Kasumi-1 (cell line): Measurements from ENCODE around the gene RTF1.
"Not testable (repeated sequence)": the region's sequence is repeated elsewhere in the genome, so short reads cannot be mapped to it uniquely, and the experiment has no call there.

Source experiments
- DNase-seq, 2 experiments: peaks; one replicate each; lab custom pipeline; 2025; lab: John Stamatoyannopoulos, UW

The RTF1 gene

DNA sequence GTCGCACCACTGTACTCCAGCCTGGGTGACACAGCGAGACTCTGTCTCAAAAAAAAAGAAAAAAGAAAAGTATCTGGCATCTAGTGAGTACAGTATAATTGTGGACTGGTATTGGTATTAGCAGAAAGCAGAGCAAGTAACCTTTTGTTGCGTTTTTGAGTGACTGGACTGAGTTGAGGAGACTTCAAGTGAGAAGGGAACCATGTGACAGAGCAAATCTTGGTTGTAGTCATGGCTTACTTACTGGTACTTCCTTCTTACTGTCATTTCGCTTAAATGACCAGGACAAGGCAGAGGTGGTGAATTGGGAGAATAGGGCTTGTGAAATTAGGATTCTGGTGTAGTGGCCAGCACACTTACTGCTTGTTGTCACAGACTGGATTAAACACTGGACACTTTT lies 20.6 kb downstream of the RTF1 start:
- no peak for DNase-seq

DNA sequence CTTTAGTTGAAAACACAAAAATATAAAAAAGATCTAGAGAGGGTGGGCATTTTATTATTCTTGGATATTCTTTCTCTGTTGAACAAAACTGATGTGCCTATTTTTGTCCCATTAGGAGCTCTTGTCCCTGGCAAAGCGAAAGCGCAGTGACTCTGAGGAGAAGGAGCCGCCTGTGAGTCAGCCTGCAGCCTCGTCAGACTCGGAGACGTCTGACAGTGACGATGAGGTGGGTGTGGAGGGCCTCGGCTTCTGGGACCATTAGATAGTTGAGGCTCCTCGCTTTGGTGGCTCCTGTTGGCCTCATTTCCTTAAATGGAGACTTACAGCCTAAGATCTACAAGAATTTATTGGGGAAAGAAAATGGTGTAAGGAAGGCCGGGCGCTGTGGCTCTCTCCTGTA lies 21.3 kb downstream of the RTF1 start:
- DNase-seq: no peak

DNA sequence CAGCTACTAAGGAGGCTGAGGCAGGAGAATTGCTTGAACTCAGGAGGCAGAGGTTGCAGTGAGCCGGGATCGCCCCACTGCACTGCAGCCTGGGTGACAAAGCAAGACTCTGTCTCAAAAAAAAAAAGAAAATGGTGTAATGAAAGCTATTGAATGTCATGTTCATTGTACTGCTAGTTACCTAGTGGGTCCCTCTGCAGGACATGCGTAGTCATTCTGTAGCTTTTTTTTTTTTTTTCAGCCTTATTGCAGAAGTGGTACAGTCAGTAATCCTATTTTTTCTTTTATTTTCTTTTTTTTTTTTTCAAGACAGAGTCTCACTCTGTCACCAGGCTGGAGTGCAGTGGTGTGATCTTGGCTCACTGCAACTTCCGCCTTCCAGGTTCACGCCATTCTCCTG lies 21.9 kb downstream of the RTF1 start:
- not testable (repeated sequence) for DNase-seq

DNA sequence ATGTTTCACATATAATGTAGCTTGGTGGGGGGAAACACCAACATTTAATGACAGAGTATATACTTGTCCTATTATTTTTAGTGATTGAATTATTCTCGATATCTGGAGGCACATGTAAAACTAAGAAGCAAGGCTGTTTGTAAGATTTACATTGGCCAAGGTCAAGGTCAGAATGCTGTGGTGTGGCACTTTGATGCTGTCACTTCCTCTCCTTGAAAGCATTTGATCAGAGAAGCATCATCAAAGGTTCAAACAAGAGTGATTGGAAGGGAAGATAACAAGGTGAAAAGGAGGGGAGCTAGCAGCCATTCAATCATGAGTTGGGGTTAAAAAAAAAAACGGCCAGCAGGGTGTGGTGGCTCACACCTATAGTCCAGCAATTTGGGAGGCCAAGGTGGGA lies 26.4 kb downstream of the RTF1 start:
- no peak for DNase-seq

DNA sequence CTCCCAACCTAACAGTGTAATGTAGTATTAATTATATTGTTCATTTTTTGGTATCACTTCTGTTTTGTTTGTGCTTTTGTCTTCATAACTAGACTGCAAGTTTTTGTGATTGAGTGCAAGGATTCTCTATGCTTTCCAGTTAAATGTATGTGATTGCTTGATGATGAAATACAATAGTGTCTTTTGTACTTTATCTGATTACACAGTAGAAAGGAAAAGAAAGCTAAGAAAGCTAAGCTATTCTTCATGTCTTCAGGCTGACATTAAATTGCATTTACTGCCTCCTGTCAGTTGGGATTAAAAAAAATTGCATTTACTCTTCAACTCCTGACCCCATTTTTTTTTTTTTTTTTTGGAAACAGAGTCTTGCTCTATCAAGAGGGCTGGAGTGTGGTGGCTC lies 28.5 kb downstream of the RTF1 start:
- no peak for DNase-seq

DNA sequence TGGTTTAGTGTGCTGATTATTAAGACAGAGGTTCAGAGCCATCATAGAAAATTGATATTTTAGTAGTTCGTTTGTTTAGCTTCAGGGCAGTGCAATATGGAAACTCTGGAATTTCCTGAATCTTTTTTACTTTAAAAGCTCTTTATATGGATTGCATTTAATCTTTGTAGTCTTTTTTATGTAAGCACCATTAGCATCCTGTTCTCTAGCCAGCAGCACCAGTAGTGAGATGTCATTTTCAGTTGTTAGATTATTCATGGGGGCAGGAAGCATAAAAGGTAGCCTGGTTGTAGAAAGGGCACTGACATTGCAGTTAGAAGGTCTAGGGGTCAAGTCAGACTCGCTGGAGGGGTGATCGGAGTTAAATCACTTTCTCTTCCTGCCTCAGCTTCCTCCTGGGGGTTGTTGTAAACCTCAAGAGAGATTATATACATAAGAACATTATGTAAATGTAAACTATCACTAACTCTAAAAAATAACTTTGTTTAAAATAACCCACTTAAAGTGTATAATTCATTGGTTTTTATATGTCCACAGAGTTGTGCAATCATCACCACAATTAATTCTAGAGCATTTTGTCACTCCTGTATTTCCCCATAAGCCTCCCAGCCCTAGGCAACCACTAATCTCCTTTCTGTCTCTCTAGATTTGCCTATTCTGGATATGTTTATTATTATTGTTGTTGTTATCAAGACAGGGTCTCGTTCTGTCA lies 45.3 kb downstream of the RTF1 start:
- no peak for DNase-seq

DNA sequence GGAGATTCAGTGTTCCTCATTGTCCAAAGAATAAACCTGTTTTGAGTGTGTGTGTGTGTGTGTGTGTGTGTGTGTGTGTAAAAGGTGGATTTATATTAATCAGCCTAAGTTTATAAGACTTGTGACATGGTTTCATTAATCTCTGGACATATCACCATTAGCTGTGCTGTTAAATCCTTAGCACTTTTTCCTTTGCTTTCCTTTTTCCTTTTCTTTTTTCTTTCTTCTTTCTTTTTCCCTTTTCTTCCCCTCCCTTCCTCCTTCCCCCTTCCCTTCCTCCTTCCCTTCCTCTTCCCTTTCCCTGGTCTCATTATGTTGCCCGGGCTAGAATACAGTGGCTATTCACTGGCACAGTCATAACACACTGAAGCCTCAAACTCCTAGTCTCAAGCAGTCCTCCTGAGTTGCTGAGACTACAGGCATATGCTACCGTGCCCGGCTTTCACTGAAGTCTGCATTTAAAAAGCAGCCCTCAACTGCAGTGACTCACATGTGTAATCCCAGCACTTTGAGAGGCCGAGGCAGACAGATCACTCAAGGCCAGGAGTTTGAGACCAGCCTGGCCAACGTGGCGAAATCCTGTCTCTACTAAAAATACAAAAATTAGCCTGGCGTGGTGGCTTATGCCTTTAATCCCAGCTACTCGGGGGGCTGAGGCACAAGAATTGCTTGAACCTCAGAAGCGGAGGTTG lies 48.1 kb downstream of the RTF1 start:
- no peak for DNase-seq

DNA sequence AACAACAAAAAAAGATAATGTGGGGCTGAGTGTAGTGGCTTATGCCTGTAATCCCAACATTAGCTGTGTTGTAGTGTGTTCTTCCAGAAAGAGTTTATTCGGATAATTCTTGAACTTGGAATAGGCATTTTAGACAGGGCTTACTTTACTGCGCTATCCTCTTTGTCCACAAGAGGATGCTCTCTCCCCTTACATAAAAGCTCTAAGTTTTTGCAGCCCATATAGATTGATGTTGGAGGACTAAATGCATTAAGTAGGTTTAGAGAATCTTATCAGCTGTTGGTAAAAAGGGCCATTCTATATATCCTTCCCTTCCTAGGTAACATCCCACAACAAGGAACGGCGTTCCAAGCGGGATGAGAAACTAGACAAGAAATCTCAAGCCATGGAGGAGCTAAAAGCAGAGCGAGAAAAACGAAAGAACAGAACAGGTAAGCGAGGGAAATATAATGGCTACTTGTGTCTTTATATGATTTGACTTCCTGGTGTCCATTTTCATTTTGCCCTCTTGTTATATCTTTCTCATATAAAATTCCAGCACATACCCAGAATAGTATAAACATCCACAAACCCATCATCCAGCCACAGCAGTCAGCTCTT lies 49.0 kb downstream of the RTF1 start:
- DNase-seq: peak; percentile 49 to 65

DNA sequence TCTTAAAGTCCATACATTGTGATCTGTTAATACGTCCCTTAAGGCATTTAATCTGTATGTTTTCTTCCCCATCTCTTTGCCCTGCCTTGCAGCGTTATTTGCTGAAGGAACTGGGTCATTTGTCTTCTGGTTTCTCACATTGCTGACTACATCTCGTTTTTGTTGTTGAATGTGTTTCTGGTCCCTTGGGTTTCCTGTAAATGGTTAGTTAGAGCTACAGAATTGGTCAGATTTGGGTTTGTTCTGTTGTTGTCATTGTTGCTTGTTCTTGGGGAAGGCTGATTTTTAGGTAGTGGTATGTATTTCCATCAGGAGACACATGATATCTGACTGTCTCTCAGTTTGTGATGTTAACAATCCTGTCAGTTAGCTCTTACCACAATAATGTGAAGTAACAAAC lies 49.8 kb downstream of the RTF1 start:
- DNase-seq: no peak

DNA sequence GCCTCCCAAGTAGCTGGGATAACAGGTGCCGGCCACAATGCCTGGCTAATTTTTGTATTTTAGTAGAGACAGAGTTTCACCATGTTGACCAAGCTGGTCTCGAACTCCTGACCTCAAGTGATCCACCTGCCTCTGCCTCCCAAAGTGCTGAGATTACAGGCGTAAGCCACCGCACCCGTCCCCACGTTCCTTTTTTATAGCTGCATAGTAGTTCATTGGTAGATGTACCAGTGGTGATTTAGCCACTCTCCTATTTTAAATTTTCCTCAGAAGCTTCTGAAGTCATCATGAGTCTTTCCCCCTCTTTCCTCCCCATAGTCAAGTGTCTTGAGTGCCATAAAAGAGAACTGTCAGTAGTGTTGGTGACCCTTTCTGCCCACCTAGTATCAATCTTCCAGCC lies 52.7 kb downstream of the RTF1 start:
- not testable (repeated sequence) for DNase-seq

DNA sequence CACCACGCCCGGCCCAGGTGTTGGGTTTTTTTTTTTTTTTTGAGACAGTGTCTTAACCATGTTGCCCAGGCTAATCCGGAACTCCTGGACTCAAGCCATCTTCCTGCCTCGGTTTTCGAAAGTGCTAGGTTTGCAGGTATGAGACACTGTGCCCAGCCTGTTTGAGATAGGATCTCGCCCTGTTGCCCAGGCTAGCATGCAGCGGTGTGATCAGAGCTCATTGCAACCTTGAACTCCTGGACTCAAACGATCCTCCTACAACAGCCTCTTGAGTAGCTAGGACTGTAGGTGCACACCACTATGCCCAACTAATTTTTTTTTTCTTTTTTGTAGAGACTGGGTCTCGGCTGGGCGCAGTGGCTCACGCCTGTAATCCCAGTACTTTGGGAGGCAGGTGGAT lies 56.5 kb downstream of the RTF1 start:
- DNase-seq: no peak

DNA sequence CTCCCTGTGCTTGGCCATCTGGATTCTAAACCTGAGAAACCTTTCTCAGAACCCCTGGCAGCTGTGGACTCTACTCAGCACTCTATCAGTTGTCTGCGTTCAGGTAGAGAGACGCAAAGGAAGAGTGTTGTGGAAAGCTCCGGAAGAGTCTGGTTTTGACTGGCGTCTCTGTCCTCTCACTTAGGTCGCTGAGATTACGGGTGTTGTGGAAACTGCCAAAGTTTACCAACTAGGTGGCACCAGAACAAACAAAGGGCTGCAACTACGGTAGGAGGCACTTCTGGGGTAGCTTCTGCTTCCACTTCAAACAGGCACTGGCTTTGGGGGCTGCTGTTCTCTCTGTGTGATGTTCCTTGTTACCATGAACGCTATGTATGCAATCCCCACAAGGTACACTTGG lies 57.5 kb downstream of the RTF1 start:
- no peak for DNase-seq

DNA sequence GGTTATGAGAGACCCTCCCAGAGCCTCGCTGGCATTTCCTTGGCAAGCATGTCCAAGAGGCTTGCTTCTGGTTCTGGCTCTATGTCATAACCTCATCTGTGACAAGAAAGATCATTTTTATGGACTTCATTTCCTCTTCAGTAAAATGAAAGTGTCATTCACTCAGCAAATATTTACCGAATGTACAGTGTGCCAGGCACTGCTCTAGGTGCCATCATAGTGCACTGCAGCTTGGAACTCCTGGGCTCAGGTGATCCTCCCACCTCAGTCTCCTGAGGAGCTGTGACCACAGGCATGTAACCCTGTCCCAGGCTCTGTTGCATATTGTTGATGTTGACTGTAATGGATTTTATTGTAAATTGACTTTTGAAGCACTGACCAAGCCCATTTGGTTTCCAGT lies 58.0 kb downstream of the RTF1 start:
- DNase-seq: peak in 1 of 2 experiments; percentile 16

DNA sequence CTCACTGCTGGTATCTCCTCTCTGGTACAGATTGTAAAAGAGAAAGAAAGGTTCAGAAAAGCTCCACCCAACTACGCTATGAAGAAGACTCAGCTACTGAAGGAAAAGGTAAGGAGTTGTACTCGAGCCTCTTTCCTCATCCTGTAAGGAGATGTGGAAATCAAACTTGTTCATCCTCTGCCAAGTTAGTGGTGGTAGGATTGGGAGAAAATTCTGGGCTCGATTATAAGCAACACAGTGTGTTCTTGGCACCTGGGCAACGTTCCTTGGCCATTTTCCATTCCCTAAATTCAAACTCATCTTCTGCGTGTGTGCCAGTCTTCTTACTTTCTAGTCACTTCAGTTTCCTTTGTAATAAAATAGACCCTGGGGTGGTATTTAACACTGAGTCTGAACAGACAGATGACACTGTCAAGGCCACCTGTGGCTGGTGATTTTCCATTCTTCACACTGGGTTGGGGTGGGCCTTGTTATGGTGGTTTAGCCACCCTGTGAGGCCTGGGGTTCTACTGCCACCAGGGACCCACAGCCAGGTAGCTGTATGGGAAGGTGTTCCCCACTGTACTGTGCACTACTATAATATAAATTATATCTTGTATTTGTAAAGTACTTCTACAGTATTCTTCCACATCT lies 59.6 kb downstream of the RTF1 start:
- DNase-seq: no peak

DNA sequence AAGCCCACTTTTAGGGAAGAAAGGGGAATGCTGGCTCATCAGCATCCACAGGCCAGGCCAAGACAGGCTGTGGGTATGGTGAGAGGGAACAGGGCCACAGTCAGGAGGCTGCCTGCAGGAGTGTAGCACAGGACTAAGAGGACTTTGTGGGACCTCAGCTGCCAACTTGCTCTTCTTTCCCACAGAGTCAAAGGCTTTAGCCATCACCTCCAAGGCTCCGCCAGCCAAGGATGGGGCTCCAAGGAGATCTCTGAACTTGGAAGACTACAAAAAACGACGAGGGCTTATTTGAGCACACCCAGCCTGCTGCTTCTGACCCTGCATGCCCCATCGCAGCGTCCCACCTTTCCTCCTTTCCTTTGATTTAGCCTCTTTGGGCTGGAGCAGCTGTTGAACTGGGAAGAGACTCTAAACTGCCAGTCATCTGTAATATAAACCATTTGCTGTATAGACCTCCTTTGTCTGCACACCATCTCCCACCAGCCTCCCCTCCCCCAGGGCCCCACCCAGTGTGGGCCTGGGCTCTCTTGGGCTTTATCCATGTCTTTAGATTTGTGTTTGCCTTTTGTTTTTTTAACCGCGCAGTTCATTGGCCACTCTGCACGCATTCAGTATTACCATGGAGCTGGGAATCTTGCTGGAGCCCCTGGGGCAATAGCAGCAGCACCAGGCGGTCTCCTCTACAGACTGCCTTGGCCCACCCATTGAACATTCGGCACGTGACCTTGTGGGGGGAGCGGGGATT lies 63.7 kb downstream of the RTF1 start:
- DNase-seq: no peak

DNA sequence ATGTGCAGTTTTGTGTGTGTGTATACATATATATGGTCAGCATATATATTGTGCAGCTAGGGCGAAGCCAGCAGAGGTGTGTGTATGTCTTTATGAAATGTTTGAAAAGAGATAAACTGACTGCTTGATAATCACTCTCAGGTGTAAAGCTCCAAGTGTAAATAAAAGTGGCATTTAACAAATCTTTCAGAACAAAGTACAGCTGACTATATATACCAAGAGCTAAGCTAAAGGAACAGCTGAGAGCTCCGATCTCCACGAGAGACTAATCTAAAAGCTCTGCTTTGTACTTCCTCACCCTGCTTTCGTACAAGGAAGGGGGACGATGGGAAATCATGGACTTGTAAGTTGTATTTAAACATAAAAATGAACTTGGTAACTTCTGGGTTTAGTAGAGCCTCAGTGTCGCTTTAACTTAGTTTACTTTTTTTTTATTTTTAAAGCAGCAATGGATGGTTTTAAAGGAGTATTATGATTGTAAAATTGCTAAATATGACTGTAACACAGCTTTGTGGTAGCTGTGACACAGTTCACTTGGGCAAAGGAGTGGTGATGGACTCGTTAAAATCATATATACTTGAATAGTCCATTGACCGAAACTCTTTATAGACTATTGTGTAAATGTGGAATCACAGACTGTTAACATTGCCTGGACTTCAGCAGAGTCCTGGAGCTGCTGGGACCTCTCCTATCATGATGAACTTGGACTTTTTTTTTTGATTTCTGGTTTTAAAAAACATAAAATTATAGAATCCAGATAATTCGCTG lies 65.4 kb downstream of the RTF1 start:
- DNase-seq: no peak

DNA sequence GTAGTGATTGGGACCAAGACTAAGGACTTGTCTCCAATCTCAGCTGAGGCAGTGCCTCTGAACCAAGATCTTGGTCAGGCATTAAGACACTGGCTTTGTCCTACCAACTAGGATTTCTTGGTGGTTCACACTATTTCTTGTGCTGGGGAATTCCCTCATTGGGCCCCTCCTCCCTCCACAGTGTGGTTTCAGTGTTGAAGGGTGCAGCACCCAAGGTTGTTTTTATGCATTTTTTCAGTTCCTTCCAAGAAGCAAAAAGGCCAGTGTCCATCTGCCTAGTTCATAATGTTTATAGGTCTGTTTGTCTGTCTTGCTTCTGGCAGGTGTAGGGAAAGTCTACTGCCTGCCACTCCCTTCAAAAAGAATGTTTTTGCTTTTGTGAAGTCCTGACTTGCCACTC lies 66.2 kb downstream of the RTF1 start:
- no peak for DNase-seq

DNA sequence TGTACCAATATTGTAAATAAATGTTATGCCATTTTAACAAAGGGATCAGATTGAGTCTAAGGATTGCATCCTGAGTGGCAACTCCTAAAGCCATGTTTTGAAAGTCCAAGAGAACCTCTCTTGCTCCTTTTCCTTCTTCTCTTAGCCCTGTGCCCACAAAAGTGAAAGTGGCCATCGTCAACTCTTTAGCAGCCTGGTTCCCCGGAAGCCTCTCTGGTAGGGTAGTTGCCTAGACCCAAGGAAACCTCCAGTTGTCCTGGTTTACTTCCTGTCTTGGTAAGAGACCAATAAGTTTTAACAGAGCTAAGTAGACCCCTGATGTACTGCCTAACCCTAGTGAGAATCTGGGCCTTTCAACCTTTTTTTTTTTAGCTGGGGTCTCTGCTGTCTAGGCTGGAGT lies 66.6 kb downstream of the RTF1 start:
- DNase-seq: no peak

DNA sequence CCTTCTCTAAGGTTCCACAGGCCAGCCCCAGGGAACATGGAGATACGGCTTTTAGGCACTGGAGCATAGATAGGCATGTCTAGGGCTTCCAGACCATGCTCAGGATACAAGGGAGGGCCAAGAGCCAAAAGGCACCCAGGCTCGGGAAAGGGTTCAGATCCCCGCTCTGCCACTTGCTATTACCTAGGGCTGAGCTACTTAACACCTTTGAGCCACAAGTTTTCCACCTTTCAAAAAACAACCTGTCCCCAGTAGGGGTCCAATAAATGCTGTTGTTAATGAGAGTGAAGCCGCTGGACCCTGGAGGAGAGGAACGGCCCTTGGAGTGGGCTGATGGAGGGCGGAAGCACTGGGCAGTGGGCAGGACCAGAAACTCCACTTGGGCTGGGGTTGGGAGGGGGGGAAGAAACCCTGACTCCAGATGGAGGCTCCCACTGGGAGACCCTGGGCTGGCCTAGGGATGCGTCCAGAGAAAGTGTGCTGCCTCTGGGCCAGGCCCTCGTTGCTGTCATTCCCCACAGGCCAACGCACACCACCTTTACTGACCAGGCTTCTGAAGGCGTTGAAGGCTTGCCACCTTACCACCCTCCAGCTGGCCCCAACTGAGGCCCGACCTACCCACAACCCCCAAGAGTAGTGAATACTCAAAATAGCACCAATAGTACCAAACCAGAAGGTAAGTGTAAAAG lies 68.2 kb downstream of the RTF1 start:
- no peak for DNase-seq

DNA sequence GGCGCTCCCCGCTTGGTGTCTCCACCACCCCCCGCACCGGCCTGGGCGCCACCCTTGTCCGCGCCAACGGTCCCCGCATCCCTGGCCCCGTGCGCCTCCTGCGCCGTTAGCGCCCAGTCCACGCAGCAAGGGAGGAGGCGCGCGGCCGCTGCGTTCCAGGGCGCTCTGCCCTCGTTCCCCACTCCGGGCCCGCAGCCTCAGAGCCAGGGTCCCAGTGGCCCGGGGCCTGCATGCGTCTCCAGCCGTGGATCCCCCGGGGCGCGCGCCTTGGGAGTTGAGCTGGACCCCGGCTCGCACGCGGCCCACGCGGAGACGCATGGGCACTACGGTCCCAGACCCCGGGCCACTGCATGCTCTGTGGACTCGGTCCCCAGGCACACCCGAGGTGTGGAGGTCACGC lies 69.4 kb downstream of the RTF1 start:
- no peak for DNase-seq

DNA sequence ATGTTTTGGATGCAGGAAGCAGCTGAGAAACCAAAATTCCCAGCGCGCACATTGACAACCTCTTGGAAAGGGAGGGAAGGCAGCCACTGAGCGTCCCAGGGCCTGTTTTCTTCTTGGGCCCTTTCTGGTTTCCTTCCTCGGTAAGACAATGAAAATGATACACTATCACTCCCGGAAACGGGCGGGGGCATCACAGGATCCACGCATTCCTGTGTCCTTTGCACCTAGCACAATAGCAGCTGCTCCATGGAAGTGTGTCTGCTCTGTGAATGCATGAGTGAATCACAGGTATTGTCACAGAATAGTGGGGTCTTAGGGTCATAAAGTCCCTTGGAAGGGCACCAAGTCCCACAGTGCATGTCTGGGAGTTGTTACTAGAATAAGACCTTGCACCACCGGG lies 70.5 kb downstream of the RTF1 start:
- DNase-seq: no peak
